CD14-positive monocyte (primary cell): ENCODE data around the gene C5orf58. TPM values are rescaled to one million over a fixed set of nuclear protein-coding genes. Genes with fewer than 3 reads are reported as not detected.

Source experiments
- DNase-seq, 3 donors: peaks; one replicate each; pipeline ENCODE4 v3.0.0-alpha.2; 2011 to 2022
- H2AFZ ChIP-seq: 2 replicates; pipeline ENCODE4 v1.6.0; 2012; ENCODE audit warnings: mild to moderate bottlenecking, low read depth, low read length, inconsistent platforms; ENCODE audit not compliant: insufficient read depth, poor library complexity, severe bottlenecking
- H3K27ac ChIP-seq, 2 donors: 1 replicate in 1 of 2; 2 replicates in 1 of 2; pipeline ENCODE4 v1.5.1; 2012 to 2013; ENCODE audit warnings: low read length in 2 of 2, control low read depth in 1 of 2, inconsistent platforms in 1 of 2, low read depth in 1 of 2, mild to moderate bottlenecking in 1 of 2
- H3K27me3 ChIP-seq, 2 donors: one replicate each; pipeline versions ENCODE4 v1.6.0 to v1.6.1; 2011 to 2013; ENCODE audit warnings: low read length in 2 of 2; ENCODE audit not compliant: control insufficient read depth in 2 of 2, insufficient read depth in 2 of 2
- H3K36me3 ChIP-seq, 2 donors: replicated peaks in 1 of 2; 1 replicate in 1 of 2; 2 replicates in 1 of 2; pipeline versions ENCODE4 v1.5.1 to v1.6.1; 2012 to 2013; ENCODE audit warnings: low read length in 2 of 2, control low read depth in 1 of 2, inconsistent platforms in 1 of 2, mild to moderate bottlenecking in 1 of 2; ENCODE audit not compliant: insufficient read depth in 2 of 2, control insufficient read depth in 1 of 2
- H3K4me1 ChIP-seq, 2 donors: 1 replicate in 1 of 2; 2 replicates in 1 of 2; pipeline versions ENCODE4 v1.5.1 to v1.6.1; 2012 to 2013; ENCODE audit warnings: low read length in 2 of 2, control low read depth in 1 of 2, inconsistent platforms in 1 of 2, mild to moderate bottlenecking in 1 of 2, moderate library complexity in 1 of 2; ENCODE audit not compliant: insufficient read depth in 2 of 2, control insufficient read depth in 1 of 2
- H3K4me2 ChIP-seq: replicated peaks from 2 replicates; pipeline ENCODE3; 2012; ENCODE audit warnings: low read length, moderate library complexity, mild to moderate bottlenecking; ENCODE audit not compliant: poor library complexity, severe bottlenecking; ENCODE audit errors: extremely low read depth
- H3K4me3 ChIP-seq, 3 experiments: fragments of 200-600 bp in 1 of 3; sonication (generic) in 1 of 3; replicated peaks in 1 of 3; 1 replicate in 2 of 3; 2 replicates in 1 of 3; pipeline ENCODE4 v1.5.1; 2011 to 2013; ENCODE audit warnings: low read length in 3 of 3, mild to moderate bottlenecking in 3 of 3, control low read depth in 2 of 3, low read depth in 2 of 3, inconsistent platforms in 1 of 3, moderate library complexity in 1 of 3
- H3K79me2 ChIP-seq: 2 replicates; pipeline ENCODE4 v1.6.0; 2012; ENCODE audit warnings: mild to moderate bottlenecking, control low read depth, inconsistent platforms, low read length, moderate library complexity; ENCODE audit not compliant: insufficient read depth
- H3K9ac ChIP-seq: 2 replicates; pipeline ENCODE4 v1.6.0; 2017; ENCODE audit warnings: low read length, mild to moderate bottlenecking; ENCODE audit not compliant: insufficient read depth, poor library complexity, severe bottlenecking
- H3K9me3 ChIP-seq, 2 donors: replicated peaks in 1 of 2; 1 replicate in 1 of 2; 2 replicates in 1 of 2; pipeline versions ENCODE4 v1.5.1 to v1.6.1; 2012 to 2013; ENCODE audit warnings: low read length in 2 of 2, control low read depth in 1 of 2; ENCODE audit not compliant: control insufficient read depth in 1 of 2, insufficient read depth in 1 of 2
- H4K20me1 ChIP-seq: 2 replicates; pipeline ENCODE4 v1.6.0; 2012; ENCODE audit warnings: mild to moderate bottlenecking, low read length, control low read depth, moderate library complexity; ENCODE audit not compliant: insufficient read depth
- H3K27ac Mint-ChIP-seq, 7 donors: one replicate each; pipeline ENCODE4 v1.8.0; 2020; ENCODE audit warnings: mild to moderate bottlenecking in 7 of 7, mixed read lengths in 7 of 7, moderate library complexity in 6 of 7, inconsistent platforms in 2 of 7
- H3K27me3 Mint-ChIP-seq, 3 donors: one replicate each; pipeline ENCODE4 v1.8.0; 2021 to 2022; ENCODE audit warnings: low read depth in 3 of 3, mild to moderate bottlenecking in 3 of 3, mixed read lengths in 3 of 3, moderate library complexity in 3 of 3, inconsistent platforms in 1 of 3
- H3K36me3 Mint-ChIP-seq, 2 donors: one replicate each; pipeline ENCODE4 v1.8.0; 2020; ENCODE audit warnings: mixed read lengths in 2 of 2, inconsistent platforms in 1 of 2, mild to moderate bottlenecking in 1 of 2
- H3K4me1 Mint-ChIP-seq: one replicate; pipeline ENCODE4 v1.8.0; 2020; ENCODE audit warnings: mild to moderate bottlenecking, mixed read lengths
- H3K4me3 Mint-ChIP-seq, 2 donors: one replicate each; pipeline ENCODE4 v1.8.0; 2020; ENCODE audit warnings: mild to moderate bottlenecking in 2 of 2, mixed read lengths in 2 of 2, moderate library complexity in 1 of 2
- H3K9me3 Mint-ChIP-seq, 7 donors: one replicate each; pipeline ENCODE4 v1.8.0; 2020 to 2022; ENCODE audit warnings: mixed read lengths in 7 of 7, mild to moderate bottlenecking in 6 of 7, moderate library complexity in 6 of 7, inconsistent platforms in 2 of 7
- CTCF ChIP-seq: fragments of 200-600 bp; IDR thresholded peaks from one replicate; pipeline ENCODE4 v1.8.0; 2022; ENCODE audit warnings: antibody characterized with exemption, mild to moderate bottlenecking
- WGBS: methylation state at CpG from one replicate; pipeline ENCODE4 v1.1.5; 2013; ENCODE audit warnings: missing lambda C conversion rate; ENCODE audit not compliant: insufficient coverage; 5-methylcytosine and 5-hydroxymethylcytosine counted together
- intact Hi-C, 2 donors: fragments of 100-400 bp; cut with micrococcal nuclease; formaldehyde crosslinking; loops; one replicate each; pipeline versions ENCODE4 v1.15.0 to v1.15.1; 2023
- polyA plus RNA-seq, 3 donors: library from polyadenylated mRNA; depleted of rRNA in 1 of 3; unstranded in 2 of 3; stranded (reverse) in 1 of 3; fragments of 300-500 nt in 2 of 3; fragments of >200 nt in 1 of 3; fragmentation: Illumina TruSeq in 2 of 3; gene quantifications; 1 replicate in 2 of 3; 2 replicates in 1 of 3; pipeline ENCODE4 v1.2.3, GENCODE V29; 2012 to 2021

Gene C5orf58
- polyA plus RNA-seq, 3 donors = 0.46 TPM; not detected in 2

- no peak overlapping the region for H3K4me3 Mint-ChIP-seq
- H2AFZ ChIP-seq = no peak overlapping the region
- TF ChIP-seq CTCF = peak; percentile 38
- H3K27me3 Mint-ChIP-seq = no peaks in the 10 kb centered on the region
- no peak overlapping the region for H3K4me2 ChIP-seq
- 79% methylated on average over 7 of the region's 8 CpGs for WGBS
- no peak overlapping the region for H3K9ac ChIP-seq
- H3K36me3 Mint-ChIP-seq = peaks cover 80 to 85% of the 10 kb centered on the region in 2 donors
- H3K9me3 Mint-ChIP-seq = no peaks in the 10 kb centered on the region
- DNase-seq = no peak
- H3K36me3 ChIP-seq = peaks cover 67 to 68% of the 10 kb centered on the region in 2 donors
- H3K4me1 ChIP-seq = peaks cover 64 to 74% of the 10 kb centered on the region in 2 donors
- H3K27me3 ChIP-seq = no peaks in the 10 kb centered on the region
- H3K27ac Mint-ChIP-seq = peak overlapping the region in 6 of 7 donors; percentile 66 to 86 (median 79)
- peaks cover 70% of the 10 kb centered on the region for H3K79me2 ChIP-seq
- intact Hi-C loops = no loop called here
- no peak overlapping the region for H3K4me3 ChIP-seq
- no peaks in the 10 kb centered on the region for H3K9me3 ChIP-seq
- H3K4me1 Mint-ChIP-seq = peaks cover 79% of the 10 kb centered on the region
- H3K27ac ChIP-seq = peak overlapping the region in 1 of 2 donors; percentile 26
- peaks cover 88% of the 10 kb centered on the region for H4K20me1 ChIP-seq
Measured at GRCh38 chr5:170273968-170274710, 41.4 kb downstream of the C5orf58 start.

GRCh38 chr5:170275376-170275994 is 42.7 kb downstream of the C5orf58 start:
- TF ChIP-seq CTCF = no peak
- whole genome bisulfite sequencing = 80% methylated on average over 6 of the region's 8 CpGs
- Histone ChIP-seq H3K9ac (no peak overlapping the region), H3K27ac (peak overlapping the region; percentile 2 to 82), H3K27me3 (no peaks in the 10 kb centered on the region), H3K36me3 (peaks cover 63 to 70% of the 10 kb centered on the region in 2 donors), H3K4me1 (peaks cover 64 to 74% of the 10 kb centered on the region in 2 donors), H3K9me3 (no peaks in the 10 kb centered on the region), H3K4me2 (no peak overlapping the region), H3K4me3 (no peak overlapping the region), H3K79me2 (peaks cover 83% of the 10 kb centered on the region), H4K20me1 (peaks cover 91% of the 10 kb centered on the region), H2AFZ (no peak overlapping the region)
- no peak overlapping the region for H3K4me3 Mint-ChIP-seq
- H3K36me3 Mint-ChIP-seq = peaks cover 80 to 88% of the 10 kb centered on the region in 2 donors
- intact Hi-C loops = no loop called here
- peaks cover 80% of the 10 kb centered on the region for H3K4me1 Mint-ChIP-seq
- H3K9me3 Mint-ChIP-seq = no peaks in the 10 kb centered on the region
- H3K27me3 Mint-ChIP-seq = no peaks in the 10 kb centered on the region
- peak in 2 of 3 donors; percentile 36 to 85 for DNase-seq
- peak overlapping the region; percentile 50 to 98 (median 83) for H3K27ac Mint-ChIP-seq
